Vagina (tissue), 2 donors: ENCODE measurements around the gene RCAN2. TPM values are rescaled to one million over a fixed set of nuclear protein-coding genes. Genes with fewer than 3 reads are reported as not detected.

Source experiments
- DNase-seq, 2 donors: peaks; one replicate each; pipeline ENCODE4 v3.0.0-alpha.2; 2017; ENCODE audit errors: extremely low spot score in 2 of 2
- H3K27ac ChIP-seq: fragments of 200-600 bp; sonication (generic); one replicate; pipeline ENCODE4 v1.5.1; 2019
- H3K27me3 ChIP-seq: fragments of 200-600 bp; sonication (generic); one replicate; pipeline ENCODE4 v1.5.1; 2019
- H3K36me3 ChIP-seq, 2 donors: fragments of 200-600 bp; sonication (generic); one replicate each; pipeline ENCODE4 v1.5.1; 2017 to 2019
- H3K4me1 ChIP-seq: fragments of 200-600 bp; sonication (generic); one replicate; pipeline ENCODE4 v1.5.1; 2019
- H3K4me3 ChIP-seq, 2 donors: fragments of 200-600 bp; sonication (generic); 1 replicate in 1 of 2; 2 replicates in 1 of 2; pipeline ENCODE4 v1.5.1; 2016 to 2019
- H3K9me3 ChIP-seq: fragments of 200-600 bp; sonication (generic); one replicate; pipeline ENCODE4 v1.5.1; 2019
- POLR2A ChIP-seq, 2 donors: fragments of 450-650 bp; IDR thresholded peaks; one replicate each; pipeline ENCODE4 v1.6.1; 2017; ENCODE audit warnings: antibody characterized with exemption in 2 of 2, mild to moderate bottlenecking in 2 of 2, moderate library complexity in 2 of 2
- POLR2AphosphoS5 ChIP-seq, 2 donors: sonication (generic); formaldehyde crosslinking; IDR thresholded peaks; one replicate each; pipeline ENCODE4 v1.9.0; 2017; ENCODE audit warnings: antibody characterized with exemption in 2 of 2, mild to moderate bottlenecking in 2 of 2, low read depth in 1 of 2; ENCODE audit not compliant: insufficient read depth in 1 of 2
- intact Hi-C: fragments of 100-400 bp; cut with DNase I; formaldehyde crosslinking; loops from one replicate; pipeline ENCODE4 v1.15.1; 2023
- total RNA-seq: library from RNA; depleted of rRNA; stranded (reverse); fragments of >200 nt; gene quantifications from one replicate; pipeline ENCODE4 v1.2.3, GENCODE V29; 2016
- TF ChIP-seq, protein P1 (sequence below), 3 experiments: fragments of 450-650 bp in 2 of 3; fragments of 200-600 bp in 1 of 3; sonication (generic) in 1 of 3; IDR thresholded peaks; one replicate each; pipeline ENCODE4 v1.5.1; 2017 to 2019; ENCODE audit warnings: antibody characterized with exemption in 3 of 3, mild to moderate bottlenecking in 2 of 3, moderate library complexity in 2 of 3

The RCAN2 gene
- total RNA-seq, 1 donor from 2014 or later: 20.9 TPM

GRCh38 chr6:46289898-46290297, 201.4 kb downstream of the RCAN2 start:
- H3K27me3 ChIP-seq: no peaks in the 10 kb centered on the region
- intact Hi-C loops: no loop called here

GRCh38 chr6:46288835-46289234, 202.4 kb downstream of the RCAN2 start:
- no peak for DNase-seq
- H3K4me1 ChIP-seq: no peaks in the 10 kb centered on the region
- no peaks in the 10 kb centered on the region for H3K27me3 ChIP-seq
- no peaks in the 10 kb centered on the region for H3K9me3 ChIP-seq
- H3K27ac ChIP-seq: no peak overlapping the region
- TF ChIP-seq POLR2A (IDR thresholded peaks at IDR 0.05) (no peak), POLR2AphosphoS5 (IDR thresholded peaks at IDR 0.05; ENCODE audit: insufficient read depth in 1 of 2, low read depth in 1 of 2) (no peak)
- TF ChIP-seq, protein P1, sequence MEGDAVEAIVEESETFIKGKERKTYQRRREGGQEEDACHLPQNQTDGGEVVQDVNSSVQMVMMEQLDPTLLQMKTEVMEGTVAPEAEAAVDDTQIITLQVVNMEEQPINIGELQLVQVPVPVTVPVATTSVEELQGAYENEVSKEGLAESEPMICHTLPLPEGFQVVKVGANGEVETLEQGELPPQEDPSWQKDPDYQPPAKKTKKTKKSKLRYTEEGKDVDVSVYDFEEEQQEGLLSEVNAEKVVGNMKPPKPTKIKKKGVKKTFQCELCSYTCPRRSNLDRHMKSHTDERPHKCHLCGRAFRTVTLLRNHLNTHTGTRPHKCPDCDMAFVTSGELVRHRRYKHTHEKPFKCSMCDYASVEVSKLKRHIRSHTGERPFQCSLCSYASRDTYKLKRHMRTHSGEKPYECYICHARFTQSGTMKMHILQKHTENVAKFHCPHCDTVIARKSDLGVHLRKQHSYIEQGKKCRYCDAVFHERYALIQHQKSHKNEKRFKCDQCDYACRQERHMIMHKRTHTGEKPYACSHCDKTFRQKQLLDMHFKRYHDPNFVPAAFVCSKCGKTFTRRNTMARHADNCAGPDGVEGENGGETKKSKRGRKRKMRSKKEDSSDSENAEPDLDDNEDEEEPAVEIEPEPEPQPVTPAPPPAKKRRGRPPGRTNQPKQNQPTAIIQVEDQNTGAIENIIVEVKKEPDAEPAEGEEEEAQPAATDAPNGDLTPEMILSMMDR (IDR thresholded peaks at IDR 0.05): no peak
- no peak overlapping the region for H3K4me3 ChIP-seq
- intact Hi-C loops: no loop called here
- H3K36me3 ChIP-seq: no peaks in the 10 kb centered on the region

More at GRCh38 chr6:46289898-46290297, 201.4 kb downstream of the RCAN2 start:
- no peak for DNase-seq
- H3K4me1 ChIP-seq: no peaks in the 10 kb centered on the region
- H3K9me3 ChIP-seq: no peaks in the 10 kb centered on the region
- no peaks in the 10 kb centered on the region for H3K36me3 ChIP-seq
- H3K27ac ChIP-seq: no peak overlapping the region
- H3K4me3 ChIP-seq: no peak overlapping the region
- TF ChIP-seq POLR2AphosphoS5 (IDR thresholded peaks at IDR 0.05; ENCODE audit: insufficient read depth in 1 of 2, low read depth in 1 of 2): no peak
- TF ChIP-seq POLR2A (IDR thresholded peaks at IDR 0.05): no peak
- TF ChIP-seq, protein P1 (IDR thresholded peaks at IDR 0.05): no peak

- Histone ChIP-seq H3K36me3 (no peaks in the 10 kb centered on the region), H3K27ac (no peak overlapping the region), H3K4me1 (no peaks in the 10 kb centered on the region), H3K27me3 (no peaks in the 10 kb centered on the region), H3K4me3 (no peak overlapping the region), H3K9me3 (no peaks in the 10 kb centered on the region)
- intact Hi-C loops: no loop called here
- TF ChIP-seq, protein P1 (IDR thresholded peaks at IDR 0.05): no peak
- TF ChIP-seq POLR2AphosphoS5 (IDR thresholded peaks at IDR 0.05; ENCODE audit: insufficient read depth in 1 of 2, low read depth in 1 of 2): no peak
- TF ChIP-seq POLR2A (IDR thresholded peaks at IDR 0.05): no peak
- no peak for DNase-seq
Observed at GRCh38 chr6:46287681-46288080, 203.6 kb downstream of the RCAN2 start.

- no peak for DNase-seq
- intact Hi-C loops: no loop called here
- TF ChIP-seq, protein P1 (IDR thresholded peaks at IDR 0.05): no peak
- TF ChIP-seq POLR2AphosphoS5 (IDR thresholded peaks at IDR 0.05; ENCODE audit: insufficient read depth in 1 of 2, low read depth in 1 of 2): no peak
Observed at GRCh38 chr6:46287043-46287442, 204.2 kb downstream of the RCAN2 start.

GRCh38 chr6:46284475-46284874, 206.8 kb downstream of the RCAN2 start:
- no peaks in the 10 kb centered on the region for H3K36me3 ChIP-seq
- no peaks in the 10 kb centered on the region for H3K27me3 ChIP-seq
- no peak overlapping the region for H3K4me3 ChIP-seq
- intact Hi-C loops: no loop called here
- no peaks in the 10 kb centered on the region for H3K9me3 ChIP-seq
- H3K4me1 ChIP-seq: no peaks in the 10 kb centered on the region
- no peak for TF ChIP-seq POLR2AphosphoS5 (IDR thresholded peaks at IDR 0.05; ENCODE audit: insufficient read depth in 1 of 2, low read depth in 1 of 2)
- no peak overlapping the region for H3K27ac ChIP-seq
- no peak for DNase-seq

More at GRCh38 chr6:46287043-46287442, 204.2 kb downstream of the RCAN2 start:
- Histone ChIP-seq H3K27me3 (no peaks in the 10 kb centered on the region), H3K4me1 (no peaks in the 10 kb centered on the region), H3K36me3 (no peaks in the 10 kb centered on the region), H3K27ac (no peak overlapping the region), H3K4me3 (no peak overlapping the region), H3K9me3 (no peaks in the 10 kb centered on the region)
